ENCODE results near the gene FBXW4. TPM values are rescaled to one million over a fixed set of nuclear protein-coding genes. Genes with fewer than 3 reads are reported as not detected.

The FBXW4 gene
- total and polyA plus RNA-seq, 10 of the 15 experiments (the other 5 are each of a cell fraction or from before 2014, with no cell fraction given), result 5.7 to 42.0 (median 27.5) TPM

DNA sequence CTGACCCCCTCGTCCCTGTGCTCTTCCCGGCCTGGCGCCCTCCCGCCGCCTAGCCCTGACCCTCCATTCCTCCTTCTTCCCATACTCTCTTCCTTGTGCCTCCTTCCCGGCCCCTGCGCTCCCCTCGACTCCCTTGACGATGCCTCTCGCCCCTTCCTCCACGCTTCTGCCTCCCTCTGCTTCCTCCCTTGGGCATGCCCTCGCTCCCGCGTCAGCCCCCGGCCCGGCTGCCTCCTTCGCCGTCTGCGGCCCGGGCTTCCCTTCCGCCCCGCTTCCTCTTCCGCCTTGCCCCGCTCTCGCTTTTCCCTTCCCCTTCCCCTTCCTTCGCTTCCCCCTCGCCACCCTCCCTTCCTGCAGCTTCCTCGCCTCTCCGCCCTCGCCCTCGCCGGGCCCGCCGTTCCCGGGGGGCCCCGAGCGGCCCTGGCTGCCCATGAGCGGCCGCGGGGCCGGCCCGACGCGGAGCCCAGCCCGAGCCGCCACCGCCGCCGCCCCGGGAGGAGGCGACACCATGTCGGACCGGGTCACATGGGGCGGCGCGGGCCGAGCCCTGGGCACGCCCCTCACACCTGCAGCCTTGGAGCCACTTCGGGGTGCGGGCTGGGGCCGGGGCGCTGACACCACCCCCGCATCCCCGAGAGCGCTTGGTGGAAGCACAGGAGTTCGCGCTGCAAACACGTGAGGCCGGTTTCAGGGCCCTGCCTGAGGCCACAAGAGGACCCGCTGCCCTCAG, at the start of gene FBXW4 (continued):
- TF ChIP-seq, protein P1, sequence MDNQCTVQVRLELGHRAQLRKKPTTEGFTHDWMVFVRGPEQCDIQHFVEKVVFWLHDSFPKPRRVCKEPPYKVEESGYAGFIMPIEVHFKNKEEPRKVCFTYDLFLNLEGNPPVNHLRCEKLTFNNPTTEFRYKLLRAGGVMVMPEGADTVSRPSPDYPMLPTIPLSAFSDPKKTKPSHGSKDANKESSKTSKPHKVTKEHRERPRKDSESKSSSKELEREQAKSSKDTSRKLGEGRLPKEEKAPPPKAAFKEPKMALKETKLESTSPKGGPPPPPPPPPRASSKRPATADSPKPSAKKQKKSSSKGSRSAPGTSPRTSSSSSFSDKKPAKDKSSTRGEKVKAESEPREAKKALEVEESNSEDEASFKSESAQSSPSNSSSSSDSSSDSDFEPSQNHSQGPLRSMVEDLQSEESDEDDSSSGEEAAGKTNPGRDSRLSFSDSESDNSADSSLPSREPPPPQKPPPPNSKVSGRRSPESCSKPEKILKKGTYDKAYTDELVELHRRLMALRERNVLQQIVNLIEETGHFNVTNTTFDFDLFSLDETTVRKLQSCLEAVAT (IDR thresholded peaks at IDR 0.05), result no peak; the same call in 1 of the 2 replicates
- no peak for TF ChIP-seq ZNF274 (IDR thresholded peaks at IDR 0.05; ENCODE audit: insufficient read depth, insufficient read length)
- TF ChIP-seq FOXK2 (IDR thresholded peaks at IDR 0.05), result no peak
- peak; percentile 61; the same call in 1 of the 2 replicates for TF ChIP-seq POLR2AphosphoS2 (IDR thresholded peaks at IDR 0.05; ENCODE audit: low read depth, low read length)
- peak; percentile 22; the same call in 1 of the 2 replicates for TF ChIP-seq EED (IDR thresholded peaks at IDR 0.05; ENCODE audit: low read depth)
- peak; percentile 69 for TF ChIP-seq POLR2AphosphoS5 (IDR thresholded peaks at IDR 0.05; ENCODE audit: low read length)
- TF ChIP-seq JUND (IDR thresholded peaks at IDR 0.05; ENCODE audit: low read depth, low read length), result no peak
- TF ChIP-seq IRF4 (IDR thresholded peaks at IDR 0.05; ENCODE audit: low read depth, low read length), result no peak
- TF ChIP-seq RCOR1 (conservative IDR thresholded peaks at IDR 0.05; ENCODE audit: low read depth, low read length), result no peak
- TF ChIP-seq NFYA (IDR thresholded peaks at IDR 0.05; ENCODE audit: borderline replicate concordance, low read depth, low read length), result no peak
- TF ChIP-seq, protein P2, sequence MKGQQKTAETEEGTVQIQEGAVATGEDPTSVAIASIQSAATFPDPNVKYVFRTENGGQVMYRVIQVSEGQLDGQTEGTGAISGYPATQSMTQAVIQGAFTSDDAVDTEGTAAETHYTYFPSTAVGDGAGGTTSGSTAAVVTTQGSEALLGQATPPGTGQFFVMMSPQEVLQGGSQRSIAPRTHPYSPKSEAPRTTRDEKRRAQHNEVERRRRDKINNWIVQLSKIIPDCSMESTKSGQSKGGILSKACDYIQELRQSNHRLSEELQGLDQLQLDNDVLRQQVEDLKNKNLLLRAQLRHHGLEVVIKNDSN (IDR thresholded peaks at IDR 0.05; ENCODE audit: borderline replicate concordance, extremely low read length, insufficient read depth, low read depth, low read length), result peak; percentile 91
- no peak for TF ChIP-seq STAT1 (conservative IDR thresholded peaks at IDR 0.05)
- peak; percentile 88 for TF ChIP-seq YY1 (IDR thresholded peaks at IDR 0.05; ENCODE audit: low read depth, low read length)
- peak; percentile 60 for TF ChIP-seq RELA (IDR thresholded peaks at IDR 0.05; ENCODE audit: borderline replicate concordance, partially characterized antibody)
- TF ChIP-seq, protein P3, sequence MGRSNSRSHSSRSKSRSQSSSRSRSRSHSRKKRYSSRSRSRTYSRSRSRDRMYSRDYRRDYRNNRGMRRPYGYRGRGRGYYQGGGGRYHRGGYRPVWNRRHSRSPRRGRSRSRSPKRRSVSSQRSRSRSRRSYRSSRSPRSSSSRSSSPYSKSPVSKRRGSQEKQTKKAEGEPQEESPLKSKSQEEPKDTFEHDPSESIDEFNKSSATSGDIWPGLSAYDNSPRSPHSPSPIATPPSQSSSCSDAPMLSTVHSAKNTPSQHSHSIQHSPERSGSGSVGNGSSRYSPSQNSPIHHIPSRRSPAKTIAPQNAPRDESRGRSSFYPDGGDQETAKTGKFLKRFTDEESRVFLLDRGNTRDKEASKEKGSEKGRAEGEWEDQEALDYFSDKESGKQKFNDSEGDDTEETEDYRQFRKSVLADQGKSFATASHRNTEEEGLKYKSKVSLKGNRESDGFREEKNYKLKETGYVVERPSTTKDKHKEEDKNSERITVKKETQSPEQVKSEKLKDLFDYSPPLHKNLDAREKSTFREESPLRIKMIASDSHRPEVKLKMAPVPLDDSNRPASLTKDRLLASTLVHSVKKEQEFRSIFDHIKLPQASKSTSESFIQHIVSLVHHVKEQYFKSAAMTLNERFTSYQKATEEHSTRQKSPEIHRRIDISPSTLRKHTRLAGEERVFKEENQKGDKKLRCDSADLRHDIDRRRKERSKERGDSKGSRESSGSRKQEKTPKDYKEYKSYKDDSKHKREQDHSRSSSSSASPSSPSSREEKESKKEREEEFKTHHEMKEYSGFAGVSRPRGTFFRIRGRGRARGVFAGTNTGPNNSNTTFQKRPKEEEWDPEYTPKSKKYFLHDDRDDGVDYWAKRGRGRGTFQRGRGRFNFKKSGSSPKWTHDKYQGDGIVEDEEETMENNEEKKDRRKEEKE (IDR thresholded peaks at IDR 0.05), result 0 out of 2 replicates have a peak, but pooled peaks have one; percentile 43
- TF ChIP-seq, protein P4, sequence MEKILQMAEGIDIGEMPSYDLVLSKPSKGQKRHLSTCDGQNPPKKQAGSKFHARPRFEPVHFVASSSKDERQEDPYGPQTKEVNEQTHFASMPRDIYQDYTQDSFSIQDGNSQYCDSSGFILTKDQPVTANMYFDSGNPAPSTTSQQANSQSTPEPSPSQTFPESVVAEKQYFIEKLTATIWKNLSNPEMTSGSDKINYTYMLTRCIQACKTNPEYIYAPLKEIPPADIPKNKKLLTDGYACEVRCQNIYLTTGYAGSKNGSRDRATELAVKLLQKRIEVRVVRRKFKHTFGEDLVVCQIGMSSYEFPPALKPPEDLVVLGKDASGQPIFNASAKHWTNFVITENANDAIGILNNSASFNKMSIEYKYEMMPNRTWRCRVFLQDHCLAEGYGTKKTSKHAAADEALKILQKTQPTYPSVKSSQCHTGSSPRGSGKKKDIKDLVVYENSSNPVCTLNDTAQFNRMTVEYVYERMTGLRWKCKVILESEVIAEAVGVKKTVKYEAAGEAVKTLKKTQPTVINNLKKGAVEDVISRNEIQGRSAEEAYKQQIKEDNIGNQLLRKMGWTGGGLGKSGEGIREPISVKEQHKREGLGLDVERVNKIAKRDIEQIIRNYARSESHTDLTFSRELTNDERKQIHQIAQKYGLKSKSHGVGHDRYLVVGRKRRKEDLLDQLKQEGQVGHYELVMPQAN (conservative IDR thresholded peaks at IDR 0.05), result peak; percentile 69
- TF ChIP-seq, protein P5, sequence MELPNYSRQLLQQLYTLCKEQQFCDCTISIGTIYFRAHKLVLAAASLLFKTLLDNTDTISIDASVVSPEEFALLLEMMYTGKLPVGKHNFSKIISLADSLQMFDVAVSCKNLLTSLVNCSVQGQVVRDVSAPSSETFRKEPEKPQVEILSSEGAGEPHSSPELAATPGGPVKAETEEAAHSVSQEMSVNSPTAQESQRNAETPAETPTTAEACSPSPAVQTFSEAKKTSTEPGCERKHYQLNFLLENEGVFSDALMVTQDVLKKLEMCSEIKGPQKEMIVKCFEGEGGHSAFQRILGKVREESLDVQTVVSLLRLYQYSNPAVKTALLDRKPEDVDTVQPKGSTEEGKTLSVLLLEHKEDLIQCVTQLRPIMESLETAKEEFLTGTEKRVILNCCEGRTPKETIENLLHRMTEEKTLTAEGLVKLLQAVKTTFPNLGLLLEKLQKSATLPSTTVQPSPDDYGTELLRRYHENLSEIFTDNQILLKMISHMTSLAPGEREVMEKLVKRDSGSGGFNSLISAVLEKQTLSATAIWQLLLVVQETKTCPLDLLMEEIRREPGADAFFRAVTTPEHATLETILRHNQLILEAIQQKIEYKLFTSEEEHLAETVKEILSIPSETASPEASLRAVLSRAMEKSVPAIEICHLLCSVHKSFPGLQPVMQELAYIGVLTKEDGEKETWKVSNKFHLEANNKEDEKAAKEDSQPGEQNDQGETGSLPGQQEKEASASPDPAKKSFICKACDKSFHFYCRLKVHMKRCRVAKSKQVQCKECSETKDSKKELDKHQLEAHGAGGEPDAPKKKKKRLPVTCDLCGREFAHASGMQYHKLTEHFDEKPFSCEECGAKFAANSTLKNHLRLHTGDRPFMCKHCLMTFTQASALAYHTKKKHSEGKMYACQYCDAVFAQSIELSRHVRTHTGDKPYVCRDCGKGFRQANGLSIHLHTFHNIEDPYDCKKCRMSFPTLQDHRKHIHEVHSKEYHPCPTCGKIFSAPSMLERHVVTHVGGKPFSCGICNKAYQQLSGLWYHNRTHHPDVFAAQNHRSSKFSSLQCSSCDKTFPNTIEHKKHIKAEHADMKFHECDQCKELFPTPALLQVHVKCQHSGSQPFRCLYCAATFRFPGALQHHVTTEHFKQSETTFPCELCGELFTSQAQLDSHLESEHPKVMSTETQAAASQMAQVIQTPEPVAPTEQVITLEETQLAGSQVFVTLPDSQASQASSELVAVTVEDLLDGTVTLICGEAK (IDR thresholded peaks at IDR 0.05; ENCODE audit: borderline replicate concordance), result no peak

Measured in GM12878 (cell line).